Fibroblast of lung (primary cell): Measurements from ENCODE around the gene NKG7. TPM values are rescaled to one million over a fixed set of nuclear protein-coding genes. Genes with fewer than 3 reads are reported as not detected.

Experiments used
- DNase-seq, 2 donors: peaks; one replicate each; pipeline versions ENCODE4 v3.0.0 to v3.0.0-alpha.2; 2010; ENCODE audit warnings: low read depth in 2 of 2
- H2AFZ ChIP-seq: 2 replicates; pipeline ENCODE4 v1.5.1; 2012; ENCODE audit warnings: low read length, control low read depth, inconsistent platforms
- H3K27ac ChIP-seq: 2 replicates; pipeline ENCODE4 v1.5.1; 2011; ENCODE audit warnings: low read length, control low read depth; ENCODE audit not compliant: insufficient read depth
- H3K27me3 ChIP-seq: 2 replicates; pipeline ENCODE4 v1.5.1; 2011; ENCODE audit warnings: mild to moderate bottlenecking, low read length; ENCODE audit not compliant: control insufficient read depth, insufficient read depth
- H3K36me3 ChIP-seq: 2 replicates; pipeline ENCODE4 v1.5.1; 2011; ENCODE audit warnings: low read length; ENCODE audit not compliant: control insufficient read depth, insufficient read depth
- H3K4me1 ChIP-seq: 2 replicates; pipeline ENCODE4 v1.5.1; 2011; ENCODE audit warnings: low read length; ENCODE audit not compliant: control insufficient read depth, insufficient read depth; ENCODE audit errors: extremely low read depth
- H3K4me2 ChIP-seq: 2 replicates; pipeline ENCODE4 v1.5.1; 2011; ENCODE audit warnings: low read length, control low read depth; ENCODE audit not compliant: insufficient read depth; ENCODE audit errors: extremely low read depth
- H3K4me3 ChIP-seq, 4 experiments: fragments of 200-600 bp in 1 of 4; sonication (generic) in 1 of 4; replicated peaks in 1 of 4; 2 replicates each; pipeline ENCODE4 v1.5.1; 2011 to 2016; ENCODE audit warnings: low read length in 4 of 4, low read depth in 3 of 4, mild to moderate bottlenecking in 3 of 4, control low read depth in 2 of 4, inconsistent platforms in 1 of 4, mixed read lengths in 1 of 4; ENCODE audit not compliant: insufficient read depth in 1 of 4; ENCODE audit errors: control extremely low read depth in 1 of 4
- H3K79me2 ChIP-seq: 2 replicates; pipeline ENCODE4 v1.5.1; 2012; ENCODE audit warnings: mild to moderate bottlenecking, low read length, inconsistent platforms; ENCODE audit not compliant: control insufficient read depth, insufficient read depth
- H3K9ac ChIP-seq: 2 replicates; pipeline ENCODE4 v1.5.1; 2011; ENCODE audit warnings: mild to moderate bottlenecking, low read length, control low read depth; ENCODE audit not compliant: insufficient read depth
- H3K9me3 ChIP-seq: 2 replicates; pipeline ENCODE4 v1.5.1; 2012; ENCODE audit warnings: low read depth, low read length; ENCODE audit not compliant: control insufficient read depth, insufficient read depth
- H4K20me1 ChIP-seq: 2 replicates; pipeline ENCODE4 v1.5.1; 2011; ENCODE audit warnings: low read length; ENCODE audit not compliant: control insufficient read depth, insufficient read depth; ENCODE audit errors: extremely low read depth
- CTCF ChIP-seq, 2 donors: IDR thresholded peaks in 1 of 2; conservative IDR thresholded peaks in 1 of 2; 1 replicate in 1 of 2; 2 replicates in 1 of 2; pipeline ENCODE4 v1.5.1; 2011 to 2012; ENCODE audit warnings: low read length in 2 of 2, control low read depth in 1 of 2, inconsistent platforms in 1 of 2, low read depth in 1 of 2, mild to moderate bottlenecking in 1 of 2
- EZH2 ChIP-seq: IDR thresholded peaks from 2 replicates; pipeline ENCODE4 v1.5.1; 2012; ENCODE audit warnings: low read length, control low read depth, mild to moderate bottlenecking; ENCODE audit errors: missing control alignments
- polyA plus RNA-seq, 2 donors: library from polyadenylated mRNA; depleted of rRNA in 1 of 2; stranded (reverse) in 1 of 2; unstranded in 1 of 2; fragments of >200 nt; gene quantifications; 2 replicates each; pipeline ENCODE4 v1.2.1, GENCODE V29; 2011 to 2012; ENCODE audit warnings: missing spikeins in 1 of 2
- total RNA-seq: library from RNA; depleted of rRNA; stranded (reverse); fragments of >200 nt; gene quantifications from 2 replicates; pipeline ENCODE4 v1.2.1, GENCODE V29; 2014

Gene NKG7
- total and polyA plus RNA-seq, 2 donors (not counting 1 experiment from before 2014, with no cell fraction given), result not detected

- H3K4me2 ChIP-seq, result no peak overlapping the region
- no peak for DNase-seq
- H4K20me1 ChIP-seq, result no peaks in the 10 kb centered on the region
- H3K4me3 ChIP-seq, result no peak overlapping the region
- no peak for TF ChIP-seq CTCF (conservative IDR thresholded peaks at IDR 0.05 in 1 of 2, IDR thresholded peaks at IDR 0.05 in 1 of 2; ENCODE audit: low read depth in 1 of 2, low read length in 2 of 2)
- TF ChIP-seq EZH2, result no peak
- no peaks in the 10 kb centered on the region for H3K27me3 ChIP-seq
- no peaks in the 10 kb centered on the region for H3K9me3 ChIP-seq
- peaks cover 4% of the 10 kb centered on the region for H3K79me2 ChIP-seq
- no peak overlapping the region for H3K27ac ChIP-seq
- no peak overlapping the region for H2AFZ ChIP-seq
- no peaks in the 10 kb centered on the region for H3K36me3 ChIP-seq
- peaks cover 6% of the 10 kb centered on the region for H3K4me1 ChIP-seq
- no peak overlapping the region for H3K9ac ChIP-seq
Measured at GRCh38 chr19:51370230-51370629, 2.2 kb downstream of the NKG7 start.

GRCh38 chr19:51368366-51369282 is 3.8 kb downstream of the NKG7 start, which contains the start of gene CLDND2:
Gene CLDND2, minus strand, starts transcription at chr19:51369003. Its CDS starts 426 bp downstream, at chr19:51368577.
- peak within 1 kb of the TSS; percentile 82 for H3K9ac ChIP-seq
- H3K27me3 ChIP-seq, result no peaks in the 10 kb centered on the region
- peaks cover 6% of the 10 kb centered on the region for H3K4me1 ChIP-seq
- no peak for DNase-seq
- H4K20me1 ChIP-seq, result no peaks in the 10 kb centered on the region
- peaks cover 4% of the 10 kb centered on the region for H3K79me2 ChIP-seq
- H3K4me2 ChIP-seq, result peak within 1 kb of the TSS; percentile 82
- H3K36me3 ChIP-seq, result no peaks in the 10 kb centered on the region
- peak within 1 kb of the TSS; percentile 84 for H3K27ac ChIP-seq
- TF ChIP-seq CTCF (conservative IDR thresholded peaks at IDR 0.05 in 1 of 2, IDR thresholded peaks at IDR 0.05 in 1 of 2; ENCODE audit: low read depth in 1 of 2, low read length in 2 of 2) (no peak), EZH2 (no peak)
- H3K4me3 ChIP-seq, result peak within 1 kb of the TSS; percentile 64 to 98 (median 80)
- H2AFZ ChIP-seq, result peak within 1 kb of the TSS; percentile 98
- no peaks in the 10 kb centered on the region for H3K9me3 ChIP-seq

- TF ChIP-seq EZH2, result no peak
- no peak for TF ChIP-seq CTCF (conservative IDR thresholded peaks at IDR 0.05 in 1 of 2, IDR thresholded peaks at IDR 0.05 in 1 of 2; ENCODE audit: low read depth in 1 of 2, low read length in 2 of 2)
- peaks cover 9% of the 10 kb centered on the region for H3K4me1 ChIP-seq
- H3K4me3 ChIP-seq, result peak overlapping the region; percentile 71 to 98 (median 82)
- H3K9me3 ChIP-seq, result no peaks in the 10 kb centered on the region
- H3K9ac ChIP-seq, result peak overlapping the region; percentile 82
- peaks cover 4% of the 10 kb centered on the region for H3K79me2 ChIP-seq
- no peaks in the 10 kb centered on the region for H3K36me3 ChIP-seq
- peak; percentile 98 for DNase-seq
- peak overlapping the region; percentile 84 for H3K27ac ChIP-seq
- peak overlapping the region; percentile 82 for H3K4me2 ChIP-seq
- no peaks in the 10 kb centered on the region for H3K27me3 ChIP-seq
- no peaks in the 10 kb centered on the region for H4K20me1 ChIP-seq
- H2AFZ ChIP-seq, result peak overlapping the region; percentile 98
Measured at GRCh38 chr19:51367565-51368365, 4.7 kb downstream of the NKG7 start.
